Epithelial cell of proximal tubule (primary cell): ENCODE results near the gene LRRC63. TPM values are rescaled to one million over a fixed set of nuclear protein-coding genes. Genes with fewer than 3 reads are reported as not detected.
"Not testable (repeated sequence)": the region's sequence is repeated elsewhere in the genome, so short reads cannot be mapped to it uniquely, and the experiment has no call there.

ENCODE experiments used
- DNase-seq: peaks from one replicate; pipeline ENCODE4 v3.0.0-alpha.2; 2011; ENCODE audit warnings: low read depth
- H3K4me3 ChIP-seq: 2 replicates; pipeline ENCODE4 v1.5.1; 2011; ENCODE audit warnings: low read depth, mild to moderate bottlenecking, low read length
- CTCF ChIP-seq: conservative IDR thresholded peaks from 2 replicates; pipeline ENCODE4 v1.5.1; 2012; ENCODE audit warnings: low read depth, mild to moderate bottlenecking, low read length
- total RNA-seq: library from RNA; depleted of rRNA; stranded (reverse); fragments of >200 nt; gene quantifications from 2 replicates; pipeline ENCODE4 v1.2.3, GENCODE V29; 2015

The LRRC63 gene
- total RNA-seq, 1 donor from 2014 or later, result not detected

- no peak overlapping the region for H3K4me3 ChIP-seq
- no peak for DNase-seq
- TF ChIP-seq CTCF, result no peak
These were observed 70.1 kb downstream of the LRRC63 start for GRCh38 chr13:46281779-46282178.

GRCh38 chr13:46283912-46284824 lies 72.4 kb downstream of the LRRC63 start:
- not testable (repeated sequence) for H3K4me3 ChIP-seq

GRCh38 chr13:46286972-46287371 lies 75.2 kb downstream of the LRRC63 start:
- TF ChIP-seq CTCF, result no peak
- no peak overlapping the region for H3K4me3 ChIP-seq

More at GRCh38 chr13:46283912-46284824, 72.4 kb downstream of the LRRC63 start:
- not testable (repeated sequence) for DNase-seq

GRCh38 chr13:46288570-46289259 lies 77.0 kb downstream of the LRRC63 start:
- H3K4me3 ChIP-seq, result no peak overlapping the region
- no peak for DNase-seq
- TF ChIP-seq CTCF, result peak; percentile 91

More at GRCh38 chr13:46286972-46287371, 75.2 kb downstream of the LRRC63 start:
- no peak for DNase-seq

GRCh38 chr13:46289260-46289955 lies 77.7 kb downstream of the LRRC63 start:
- no peak for TF ChIP-seq CTCF
- no peak overlapping the region for H3K4me3 ChIP-seq
- no peak for DNase-seq

- no peak for TF ChIP-seq CTCF
- H3K4me3 ChIP-seq, result no peak overlapping the region
- no peak for DNase-seq
These were observed 78.7 kb downstream of the LRRC63 start for GRCh38 chr13:46290434-46290833.

- no peak for TF ChIP-seq CTCF
- DNase-seq, result no peak
- H3K4me3 ChIP-seq, result no peak overlapping the region
These were observed 81.7 kb downstream of the LRRC63 start for GRCh38 chr13:46293436-46293835.
